HG02759 (cell line): Measurements from ENCODE around the gene OR4K1.
"Not testable (repeated sequence)": the region's sequence is repeated elsewhere in the genome, so short reads cannot be mapped to it uniquely, and the experiment has no call there.

Experiments
- ATAC-seq: cut with Tn5 transposase; IDR thresholded peaks from one replicate; pipeline ENCODE4 v1.9.1; 2021; ENCODE audit warnings: mild to moderate bottlenecking, moderate library complexity; ENCODE audit not compliant: unreplicated experiment

The OR4K1 gene, protein sequence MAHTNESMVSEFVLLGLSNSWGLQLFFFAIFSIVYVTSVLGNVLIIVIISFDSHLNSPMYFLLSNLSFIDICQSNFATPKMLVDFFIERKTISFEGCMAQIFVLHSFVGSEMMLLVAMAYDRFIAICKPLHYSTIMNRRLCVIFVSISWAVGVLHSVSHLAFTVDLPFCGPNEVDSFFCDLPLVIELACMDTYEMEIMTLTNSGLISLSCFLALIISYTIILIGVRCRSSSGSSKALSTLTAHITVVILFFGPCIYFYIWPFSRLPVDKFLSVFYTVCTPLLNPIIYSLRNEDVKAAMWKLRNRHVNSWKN

GRCh38 chr14:19930617-19931016 is at the start of gene OR4K1:
OR4K1 (plus strand) TSS chr14:19930917; CDS start chr14:19935667, 4,750 bp downstream.
- no peak for ATAC-seq

DNA sequence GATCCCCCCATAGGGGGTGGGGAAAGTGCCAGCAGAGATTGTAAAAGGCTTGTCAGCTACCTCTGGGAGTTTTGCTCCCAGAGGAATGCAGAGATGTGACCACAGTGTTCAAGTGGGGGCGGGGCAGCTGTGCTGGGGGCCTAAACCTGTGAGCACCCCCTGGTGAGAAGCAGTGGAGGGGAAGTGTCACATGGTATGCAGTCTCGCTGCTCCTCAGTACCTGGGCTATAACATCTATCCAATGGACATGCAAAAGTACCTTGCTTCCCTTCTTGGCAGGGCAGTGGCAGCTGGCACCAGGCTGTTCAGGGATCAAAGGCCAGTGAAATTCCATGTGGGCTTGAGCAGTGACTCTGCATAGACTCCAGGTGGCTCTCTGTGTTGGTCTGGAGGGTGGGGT is 35.4 kb upstream of the OR4K1 start:
- ATAC-seq, result no peak

DNA sequence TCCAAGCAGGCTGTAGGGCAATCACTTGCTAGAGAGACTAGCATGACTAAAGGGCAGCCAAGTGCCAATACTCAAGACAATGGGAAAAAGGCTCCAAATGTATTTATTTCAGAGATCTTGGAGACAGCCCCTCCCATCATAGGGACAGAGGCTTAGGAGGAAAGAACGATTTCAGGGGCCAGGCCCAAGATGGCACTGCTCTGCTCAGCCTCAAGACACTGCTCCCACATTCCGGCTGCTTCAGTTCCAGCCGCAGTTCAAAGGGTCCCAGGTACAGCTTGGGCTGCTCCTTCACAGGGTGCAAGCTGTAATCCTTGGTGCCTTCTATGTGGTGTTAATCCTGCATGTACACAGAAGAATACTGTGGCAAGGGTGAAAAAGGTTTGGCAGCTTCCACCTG is 29.7 kb upstream of the OR4K1 start:
- ATAC-seq, result no peak

DNA sequence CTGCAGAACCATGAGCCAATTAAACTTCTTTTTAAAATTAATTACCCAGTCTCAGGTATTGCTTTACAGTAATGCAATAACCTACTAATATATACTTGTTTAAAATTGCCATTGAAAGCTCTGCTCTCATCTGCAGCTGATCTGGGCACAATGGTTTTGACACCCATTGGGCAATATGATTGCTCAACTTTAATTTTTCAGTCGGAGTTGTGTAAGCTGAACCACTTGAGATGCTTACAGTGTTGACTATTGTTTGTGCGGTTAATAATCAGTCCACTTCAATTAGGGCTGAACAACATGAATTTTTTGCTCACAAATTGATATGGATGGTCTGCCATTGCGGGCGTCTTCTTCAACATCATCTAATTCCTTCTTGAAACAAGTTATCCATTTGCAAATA is 28.3 kb upstream of the OR4K1 start:
- ATAC-seq, result no peak

DNA sequence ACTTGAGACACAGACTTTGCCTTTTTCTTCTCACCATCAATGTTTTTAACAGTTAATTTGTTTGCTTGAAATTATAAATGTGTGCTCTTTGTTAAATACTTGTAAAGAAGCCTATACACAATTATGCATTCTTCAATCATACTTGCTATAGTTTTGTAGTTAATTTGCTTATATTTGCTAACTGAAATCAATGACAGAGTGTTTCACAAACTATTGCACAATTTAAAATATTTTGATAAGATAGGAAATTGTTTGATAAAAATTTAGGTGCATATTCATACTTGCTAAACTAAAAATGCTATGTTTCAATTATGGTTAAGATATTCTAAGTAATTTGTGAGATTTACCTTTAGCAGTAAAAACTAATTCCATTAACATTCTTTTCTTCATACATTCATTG is 24.1 kb upstream of the OR4K1 start:
- no peak for ATAC-seq

DNA sequence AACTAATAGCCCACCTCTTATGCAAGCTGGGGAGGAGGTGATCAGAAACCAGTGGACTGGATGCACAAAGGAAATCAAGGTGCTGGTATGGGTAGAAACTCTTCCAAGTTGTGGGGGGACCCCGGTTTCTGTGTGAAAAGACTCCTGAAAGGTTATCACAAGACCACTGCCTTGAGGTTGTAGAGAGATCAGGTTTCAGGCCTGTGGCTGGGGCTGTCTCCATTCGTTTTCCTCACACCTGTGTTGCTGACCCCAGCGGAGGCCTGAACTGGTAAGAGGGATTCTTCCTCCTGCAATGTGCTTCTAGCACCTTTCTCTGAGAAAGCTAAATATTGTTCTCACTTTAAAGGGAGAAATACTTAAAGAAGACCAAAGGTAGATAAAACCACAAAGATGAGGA is 19.6 kb upstream of the OR4K1 start:
- no peak for ATAC-seq

GRCh38 chr14:19917243-19917642 is 13.5 kb upstream of the OR4K1 start:
- no peak for ATAC-seq

DNA sequence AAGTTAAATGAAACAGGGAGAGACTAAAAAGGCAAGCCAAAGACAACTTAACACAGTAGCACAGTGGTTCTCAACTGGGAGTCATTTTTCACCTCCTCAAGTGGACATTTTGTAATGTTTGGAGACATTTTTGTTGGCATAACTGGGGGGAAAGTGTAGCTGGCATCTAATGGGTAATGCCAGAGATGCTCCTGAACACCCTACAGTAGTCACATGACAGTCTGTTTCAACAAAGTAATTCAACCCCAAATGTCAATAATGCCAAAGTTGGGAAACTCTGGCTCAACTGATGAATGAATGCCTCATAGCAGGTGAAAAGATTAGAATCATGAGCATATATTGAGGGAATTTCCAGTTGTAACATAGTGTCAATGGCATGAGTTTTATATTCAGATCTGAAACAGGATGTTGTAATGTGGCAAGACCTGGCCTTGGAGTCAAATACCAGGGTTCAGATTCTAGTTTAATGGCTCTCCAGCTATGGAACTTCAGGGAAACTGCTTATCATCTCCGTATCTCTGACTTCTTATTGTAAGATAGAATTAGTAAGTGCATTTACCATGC is 12.7 kb upstream of the OR4K1 start:
- ATAC-seq, result no peak

GRCh38 chr14:19918553-19919264 is 12.0 kb upstream of the OR4K1 start:
- no peak for ATAC-seq

DNA sequence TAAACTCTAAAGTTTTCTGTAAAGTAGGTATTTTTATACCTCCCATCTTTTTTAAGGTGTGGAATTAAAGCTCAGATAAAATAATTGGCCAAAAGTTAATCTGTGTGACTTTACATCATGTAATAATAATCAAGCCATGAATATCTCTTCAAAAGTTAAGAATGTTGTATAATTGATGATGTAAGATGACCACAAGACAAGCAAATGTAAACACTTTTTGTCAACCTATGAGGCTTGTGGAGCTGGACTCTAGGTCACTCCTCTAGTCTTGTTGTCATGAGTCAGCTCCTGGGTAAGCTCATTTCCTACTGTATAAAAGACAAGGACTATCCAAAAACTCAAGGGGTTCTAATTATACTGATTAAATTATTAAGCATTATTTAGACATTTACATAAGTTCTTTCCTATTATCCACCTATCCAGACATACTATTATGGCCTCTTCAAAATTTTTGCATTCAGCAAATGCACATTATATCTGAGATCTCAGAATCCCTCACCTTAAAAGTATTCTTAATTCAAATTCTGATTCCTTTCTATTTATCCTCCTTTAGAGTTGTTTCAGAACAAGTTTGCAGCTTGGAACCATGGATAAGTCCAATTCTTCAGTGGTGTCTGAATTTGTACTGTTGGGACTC is 10.6 kb upstream of the OR4K1 start, which contains the start of gene OR4K5:
TSS of gene OR4K5 (plus strand) at position 587 of the 637 bp plus-strand sequence. CDS start at position 587, 0 bp downstream.
- ATAC-seq, result no peak

GRCh38 chr14:19941668-19942067 is 11.0 kb downstream of the OR4K1 start:
- no peak for ATAC-seq

DNA sequence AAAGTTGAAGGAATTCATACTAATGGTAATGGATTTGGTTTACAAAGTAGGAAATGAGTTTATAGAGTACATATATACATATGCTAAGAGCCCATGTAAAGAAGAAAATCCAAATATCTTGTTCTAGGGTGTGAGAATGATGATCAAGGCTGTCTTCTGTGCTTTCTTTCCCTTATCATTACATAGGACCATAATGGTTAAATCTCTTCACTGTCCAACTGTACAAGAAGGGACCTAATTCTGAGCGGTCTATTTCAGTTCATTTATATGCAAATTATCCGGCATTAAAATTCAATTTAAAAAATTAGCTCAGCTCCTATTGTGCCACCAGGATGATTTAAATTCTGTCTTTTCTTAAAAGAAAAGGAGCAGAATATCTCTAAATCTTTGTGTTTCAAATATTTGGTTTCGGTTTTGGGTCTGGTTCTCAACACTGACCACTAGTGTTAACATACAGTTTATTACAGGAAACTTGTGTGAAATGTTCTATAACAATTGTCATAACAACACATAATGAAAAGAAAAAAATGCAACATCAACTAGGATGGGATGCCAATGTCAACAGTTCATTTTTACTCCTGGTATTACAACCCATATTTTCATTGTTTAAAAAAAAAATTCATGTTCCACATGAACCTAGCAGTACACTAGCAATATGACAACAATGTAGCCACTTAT is 16.8 kb downstream of the OR4K1 start:
- no peak for ATAC-seq

- ATAC-seq, result no peak
Measured at GRCh38 chr14:19949218-19949617, 18.5 kb downstream of the OR4K1 start.

- not testable (repeated sequence) for ATAC-seq
Measured at GRCh38 chr14:19969735-19970134, 39.0 kb downstream of the OR4K1 start.

DNA sequence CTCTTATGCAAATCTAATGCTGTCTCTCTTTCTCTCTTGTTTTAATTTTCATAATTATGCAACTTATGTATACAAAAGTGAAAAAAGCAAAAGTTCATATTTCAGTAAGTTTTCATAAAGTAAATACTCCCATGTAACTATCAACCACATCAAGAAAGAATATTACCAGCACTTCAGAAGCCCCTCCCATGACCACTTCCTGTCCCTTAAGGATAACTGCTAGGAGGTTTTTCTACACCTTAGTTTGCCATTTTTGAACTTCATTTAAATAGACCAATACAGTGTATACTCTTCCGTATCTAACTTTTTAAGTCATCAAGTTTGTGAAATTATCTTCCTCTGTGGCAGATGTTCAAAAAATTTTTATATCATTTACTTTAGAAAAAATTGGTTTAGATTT is 44.1 kb downstream of the OR4K1 start:
- ATAC-seq, result no peak

DNA sequence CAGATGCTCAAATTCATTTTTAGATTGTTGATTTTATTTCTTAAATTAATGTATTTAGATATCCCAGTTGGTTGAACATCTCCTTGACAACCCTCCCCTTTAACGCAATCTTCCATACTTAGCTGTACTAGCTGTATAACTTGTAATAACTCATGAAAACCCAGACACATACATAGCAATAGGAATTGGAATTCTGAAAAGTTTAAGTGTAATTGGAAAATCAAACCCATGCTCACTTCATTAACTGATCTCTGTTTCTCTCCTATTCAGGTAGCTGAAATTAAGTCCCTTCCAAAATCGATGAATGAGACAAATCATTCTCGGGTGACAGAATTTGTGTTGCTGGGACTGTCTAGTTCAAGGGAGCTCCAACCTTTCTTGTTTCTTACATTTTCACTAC is 44.6 kb downstream of the OR4K1 start, which contains the start of gene OR4K15:
TSS of gene OR4K15 (plus strand) at position 301 of the 400 bp plus-strand sequence. CDS start at position 301, 0 bp downstream.
- no peak for ATAC-seq
